LNCAP (cell line): ENCODE results near the gene LINGO4.

Experiments
- TF ChIP-seq, protein P1 (sequence below): fragments of 450-650 bp; IDR thresholded peaks from 2 replicates; pipeline ENCODE4 v1.5.1; 2017; ENCODE audit warnings: mild to moderate bottlenecking

LINGO4 gene

DNA sequence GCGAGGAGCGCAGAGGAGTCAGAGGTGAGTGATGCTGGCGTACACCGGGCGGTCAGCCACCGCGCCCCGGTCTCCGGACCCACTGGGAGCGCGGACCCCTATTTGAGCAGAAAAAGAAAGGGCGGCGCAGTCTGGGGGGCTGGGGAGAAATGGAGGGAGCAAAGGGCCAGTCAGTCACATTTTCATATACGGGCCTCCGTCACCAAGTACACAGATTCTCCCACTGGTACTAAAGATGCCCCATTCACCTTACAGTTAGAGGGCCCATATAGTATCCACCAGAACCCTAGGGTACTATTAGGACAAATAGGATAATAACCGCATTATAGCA is 33.8 kb upstream of the LINGO4 start:
- TF ChIP-seq, protein P1, sequence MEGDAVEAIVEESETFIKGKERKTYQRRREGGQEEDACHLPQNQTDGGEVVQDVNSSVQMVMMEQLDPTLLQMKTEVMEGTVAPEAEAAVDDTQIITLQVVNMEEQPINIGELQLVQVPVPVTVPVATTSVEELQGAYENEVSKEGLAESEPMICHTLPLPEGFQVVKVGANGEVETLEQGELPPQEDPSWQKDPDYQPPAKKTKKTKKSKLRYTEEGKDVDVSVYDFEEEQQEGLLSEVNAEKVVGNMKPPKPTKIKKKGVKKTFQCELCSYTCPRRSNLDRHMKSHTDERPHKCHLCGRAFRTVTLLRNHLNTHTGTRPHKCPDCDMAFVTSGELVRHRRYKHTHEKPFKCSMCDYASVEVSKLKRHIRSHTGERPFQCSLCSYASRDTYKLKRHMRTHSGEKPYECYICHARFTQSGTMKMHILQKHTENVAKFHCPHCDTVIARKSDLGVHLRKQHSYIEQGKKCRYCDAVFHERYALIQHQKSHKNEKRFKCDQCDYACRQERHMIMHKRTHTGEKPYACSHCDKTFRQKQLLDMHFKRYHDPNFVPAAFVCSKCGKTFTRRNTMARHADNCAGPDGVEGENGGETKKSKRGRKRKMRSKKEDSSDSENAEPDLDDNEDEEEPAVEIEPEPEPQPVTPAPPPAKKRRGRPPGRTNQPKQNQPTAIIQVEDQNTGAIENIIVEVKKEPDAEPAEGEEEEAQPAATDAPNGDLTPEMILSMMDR = no peak

DNA sequence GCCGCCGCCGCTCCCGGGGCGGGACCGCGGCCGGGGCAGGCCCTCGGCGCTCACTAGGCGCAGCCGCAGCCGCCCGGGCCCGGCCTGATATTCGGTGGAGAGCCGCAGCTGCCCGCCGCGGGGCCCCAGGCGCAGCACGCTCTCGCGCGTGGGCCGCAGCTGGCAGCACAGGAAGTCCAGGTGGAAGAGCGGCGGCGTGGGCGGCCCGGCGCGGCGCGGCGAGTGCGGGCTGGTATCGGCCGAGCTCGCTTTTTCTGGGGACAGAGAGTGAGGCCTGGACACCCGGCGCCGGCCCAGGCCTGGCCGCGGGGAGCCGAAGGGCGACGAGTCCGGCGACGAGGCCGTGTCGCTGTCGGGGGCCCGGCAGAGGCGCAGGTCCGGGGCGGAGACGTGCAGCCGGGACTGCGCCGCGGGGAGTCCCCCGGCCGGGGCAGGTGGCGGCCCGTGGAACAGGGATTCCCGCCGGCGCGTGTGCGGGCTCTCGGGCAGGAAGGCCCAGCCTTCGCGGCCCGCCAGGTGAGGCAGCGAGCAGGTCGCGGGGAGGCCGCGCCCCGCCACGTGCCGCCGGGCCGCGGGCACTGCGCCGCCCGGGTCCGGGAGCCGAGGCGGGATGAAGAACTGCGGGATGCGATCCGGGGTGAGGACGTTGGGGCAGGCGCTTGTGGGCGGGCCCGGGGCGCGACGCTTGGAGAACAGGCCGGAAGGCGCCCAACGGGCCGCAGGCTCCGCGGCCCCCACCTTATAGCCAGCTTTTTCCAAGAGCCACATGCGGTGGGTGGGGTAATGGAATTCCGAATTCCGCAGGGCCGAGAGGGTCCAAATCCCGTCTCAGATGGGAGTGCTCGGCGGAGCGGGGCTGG is 33.2 kb upstream of the LINGO4 start:
- TF ChIP-seq, protein P1 = no peak

DNA sequence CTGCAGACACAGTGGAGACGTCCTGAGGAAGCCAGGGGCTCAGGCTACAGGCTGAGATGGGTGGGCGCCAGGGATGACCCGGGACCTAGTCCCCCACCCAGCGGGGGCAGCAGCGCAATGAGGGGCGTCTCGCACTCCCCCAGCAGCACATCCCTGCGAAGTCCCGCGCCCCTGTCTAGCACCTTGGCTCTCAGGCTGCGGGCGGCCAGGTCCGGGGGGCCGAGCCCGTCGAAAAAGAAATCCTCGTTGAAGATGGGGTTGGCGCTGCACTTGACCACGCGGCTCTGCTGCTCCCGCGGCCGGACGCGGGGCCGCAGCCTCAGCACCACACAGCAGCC is 32.6 kb upstream of the LINGO4 start:
- TF ChIP-seq, protein P1 = no peak

DNA sequence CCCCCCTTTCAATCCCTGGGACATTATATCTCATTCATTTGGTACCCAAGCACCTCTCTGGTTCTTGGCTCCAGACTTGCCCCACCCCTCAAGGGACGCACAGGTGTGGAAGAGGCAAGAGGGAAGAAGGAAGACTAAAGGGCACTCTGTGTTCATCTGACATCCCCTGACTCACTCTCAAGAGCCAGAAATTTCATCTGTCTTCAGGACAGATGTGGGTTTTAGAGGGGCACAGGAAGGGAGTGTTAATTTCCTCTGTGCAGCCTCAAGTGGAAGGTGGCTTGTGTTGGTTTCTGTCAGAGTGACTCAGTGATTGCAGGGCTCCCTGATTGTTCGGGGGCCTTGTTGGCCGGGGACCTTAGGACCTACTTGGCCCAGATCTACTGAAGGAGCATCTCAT is 32.0 kb upstream of the LINGO4 start:
- TF ChIP-seq, protein P1 = no peak

DNA sequence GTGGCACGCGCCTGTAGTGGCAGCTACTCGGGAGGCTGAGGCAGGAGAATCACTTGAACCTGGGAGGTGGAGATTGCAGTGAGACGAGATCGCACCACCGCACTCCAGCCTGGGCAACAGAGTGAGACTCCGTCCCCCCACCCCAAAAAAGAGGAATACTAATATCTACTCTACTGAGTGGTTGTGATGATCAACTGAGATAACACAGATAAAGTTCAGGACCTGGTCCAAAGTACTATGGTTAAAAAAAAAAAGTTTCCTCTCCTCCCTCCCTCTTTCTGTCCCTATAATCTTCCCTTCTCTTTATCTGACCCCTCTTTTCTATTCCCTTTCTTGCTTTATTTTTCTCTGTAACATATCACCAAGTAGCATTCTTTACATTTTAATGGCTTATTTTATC is 30.4 kb upstream of the LINGO4 start:
- TF ChIP-seq, protein P1 = no peak

DNA sequence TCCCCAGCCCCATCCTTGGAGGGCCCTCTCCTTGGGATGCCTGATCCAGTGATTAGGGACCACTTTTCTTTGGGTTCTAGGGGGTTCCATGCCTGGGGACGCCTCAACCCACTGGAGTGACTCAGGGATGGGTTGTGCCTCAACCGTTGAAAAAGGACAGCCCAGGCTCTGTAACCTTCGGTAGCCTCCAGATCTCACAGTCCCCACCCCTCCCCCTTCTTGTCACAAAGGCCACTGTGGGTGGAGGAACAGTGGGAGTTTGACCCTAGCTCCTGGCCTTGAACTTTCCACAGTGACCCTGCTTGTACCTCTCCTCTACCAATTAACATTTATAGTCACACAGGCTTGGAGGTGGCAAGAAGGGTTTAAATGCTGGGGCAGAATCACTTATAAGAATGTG is 29.0 kb upstream of the LINGO4 start:
- TF ChIP-seq, protein P1 = no peak

DNA sequence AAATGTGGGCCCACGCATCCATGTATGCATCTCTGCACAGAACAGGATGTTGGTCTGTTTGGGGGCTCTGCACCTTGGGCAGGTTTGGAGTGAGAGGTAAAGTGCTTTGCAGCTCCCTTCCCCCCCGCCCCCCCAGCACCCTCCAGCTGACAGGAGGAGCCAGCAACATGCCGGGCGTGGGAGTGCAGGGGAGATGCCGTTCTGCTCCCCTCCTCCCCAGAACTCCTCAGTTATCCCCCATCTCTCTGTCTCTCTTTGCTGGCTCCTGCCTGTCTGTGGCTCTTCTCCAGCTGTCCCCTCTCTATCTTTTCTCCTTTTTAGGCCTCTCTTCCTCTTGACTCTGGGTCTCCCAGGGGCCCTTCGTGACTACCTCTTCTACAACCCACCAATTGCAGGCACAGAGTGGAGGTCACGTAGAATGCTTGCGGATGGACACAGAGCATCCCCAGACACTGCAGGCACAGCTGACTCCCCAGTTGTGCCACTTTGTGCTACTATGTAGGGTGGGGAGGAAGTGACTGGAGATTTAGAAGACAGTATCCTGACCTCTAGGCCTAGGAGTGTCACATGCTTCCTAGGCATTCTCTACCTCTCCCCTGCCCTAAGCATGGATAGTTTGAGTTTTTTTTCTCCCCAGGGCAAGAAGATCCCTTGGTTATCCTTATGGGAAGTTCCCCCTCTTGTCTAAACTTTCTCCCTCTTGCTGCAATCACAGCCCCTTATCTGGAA is 28.1 kb upstream of the LINGO4 start:
- TF ChIP-seq, protein P1 = no peak
